Measurements from ENCODE around the gene PIP4K2A.

DNA sequence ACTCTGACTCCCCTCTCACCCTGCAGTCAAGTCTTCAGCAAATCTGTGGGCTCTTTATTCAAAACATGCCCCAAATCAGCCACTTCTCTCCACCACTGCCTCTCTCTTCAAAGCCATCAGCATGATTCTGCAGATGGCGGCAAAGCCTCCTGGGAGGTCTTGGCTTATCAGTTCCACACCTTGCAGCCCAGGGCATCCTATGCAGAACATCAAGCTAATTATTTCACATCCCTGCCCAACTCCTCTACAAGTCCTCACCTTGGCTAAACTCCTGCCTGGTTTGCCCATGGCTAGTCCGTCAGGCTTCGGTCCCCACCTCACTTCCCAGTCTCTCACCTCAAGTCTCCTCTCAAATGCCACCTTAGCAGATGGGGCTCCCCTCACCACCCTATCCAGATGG is 70.2 kb downstream of the PIP4K2A start:
- TF ChIP-seq, protein P1, sequence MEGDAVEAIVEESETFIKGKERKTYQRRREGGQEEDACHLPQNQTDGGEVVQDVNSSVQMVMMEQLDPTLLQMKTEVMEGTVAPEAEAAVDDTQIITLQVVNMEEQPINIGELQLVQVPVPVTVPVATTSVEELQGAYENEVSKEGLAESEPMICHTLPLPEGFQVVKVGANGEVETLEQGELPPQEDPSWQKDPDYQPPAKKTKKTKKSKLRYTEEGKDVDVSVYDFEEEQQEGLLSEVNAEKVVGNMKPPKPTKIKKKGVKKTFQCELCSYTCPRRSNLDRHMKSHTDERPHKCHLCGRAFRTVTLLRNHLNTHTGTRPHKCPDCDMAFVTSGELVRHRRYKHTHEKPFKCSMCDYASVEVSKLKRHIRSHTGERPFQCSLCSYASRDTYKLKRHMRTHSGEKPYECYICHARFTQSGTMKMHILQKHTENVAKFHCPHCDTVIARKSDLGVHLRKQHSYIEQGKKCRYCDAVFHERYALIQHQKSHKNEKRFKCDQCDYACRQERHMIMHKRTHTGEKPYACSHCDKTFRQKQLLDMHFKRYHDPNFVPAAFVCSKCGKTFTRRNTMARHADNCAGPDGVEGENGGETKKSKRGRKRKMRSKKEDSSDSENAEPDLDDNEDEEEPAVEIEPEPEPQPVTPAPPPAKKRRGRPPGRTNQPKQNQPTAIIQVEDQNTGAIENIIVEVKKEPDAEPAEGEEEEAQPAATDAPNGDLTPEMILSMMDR (IDR thresholded peaks at IDR 0.05), result no peak
- no peak for TF ChIP-seq ZFX (IDR thresholded peaks at IDR 0.05; ENCODE audit: borderline replicate concordance)

All from 22Rv1 (cell line).